ENCODE measurements around the gene NDUFV1. TPM values are rescaled to one million over a fixed set of nuclear protein-coding genes. Genes with fewer than 3 reads are reported as not detected.

NDUFV1 gene
- total and polyA plus RNA-seq, 9 of the 15 experiments (the other 6 are each of a cell fraction or from before 2014, with no cell fraction given), result 10.8 to 423 (median 209) TPM

DNA sequence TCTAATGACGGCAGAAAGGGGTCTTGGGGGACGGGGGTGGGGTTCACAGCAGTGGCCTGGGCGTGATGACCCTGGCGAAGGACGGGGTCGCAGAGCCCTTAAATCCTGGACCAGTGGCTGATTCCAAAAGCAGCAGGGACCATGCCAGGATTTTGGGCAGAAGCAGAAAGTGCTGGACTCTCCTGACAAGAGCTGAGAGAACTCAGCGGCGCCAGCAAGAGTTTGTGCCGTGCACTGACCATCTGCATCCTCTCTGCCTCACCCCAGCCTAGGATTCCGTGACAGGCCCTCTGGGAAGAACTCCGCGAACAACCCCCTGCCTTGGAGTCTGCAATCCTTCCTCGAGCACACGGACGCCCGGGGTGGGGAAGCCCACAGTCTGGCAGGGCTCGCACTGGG, 644 bp upstream of the NDUFV1 start (continued):
- TF ChIP-seq BRD9 (IDR thresholded peaks at IDR 0.05; ENCODE audit: low read depth, partially characterized antibody) (no peak), SP1 (CRISPR knock-in tag; IDR thresholded peaks at IDR 0.05) (no peak), LEF1 (IDR thresholded peaks at IDR 0.05) (no peak), ZNF395 (CRISPR knock-in tag; IDR thresholded peaks at IDR 0.05) (peak; percentile 84), TBP (optimal IDR thresholded peaks at IDR 0.05; ENCODE audit: low read depth, low read length) (no peak), ZEB2 (IDR thresholded peaks at IDR 0.05) (no peak), PRDM10 (IDR thresholded peaks at IDR 0.05; ENCODE audit: partially characterized antibody) (peak; percentile 60), ASH1L (IDR thresholded peaks at IDR 0.05; ENCODE audit: borderline replicate concordance, low read depth, partially characterized antibody) (no peak), NCOA1 (IDR thresholded peaks at IDR 0.05; ENCODE audit: low read depth) (no peak), POLR3A (IDR thresholded peaks at IDR 0.05; ENCODE audit: borderline replicate concordance, extremely low read depth, insufficient read depth, insufficient read length) (no peak), DPF2 (IDR thresholded peaks at IDR 0.05) (no peak), ILK (tag; IDR thresholded peaks at IDR 0.05; ENCODE audit: borderline replicate concordance, low read depth) (no peak), ZKSCAN8 (CRISPR knock-in tag; IDR thresholded peaks at IDR 0.05) (peak; percentile 9; the same call in 1 of the 2 replicates), ZBTB1 (CRISPR knock-in tag; IDR thresholded peaks at IDR 0.05; ENCODE audit: borderline replicate concordance, low read depth) (no peak), BHLHE40 (IDR thresholded peaks at IDR 0.05; ENCODE audit: low read length) (0 out of 2 replicates have a peak, but pooled peaks have one; percentile 5), CBFB (CRISPR knock-in tag; IDR thresholded peaks at IDR 0.05) (no peak), CCAR2 (IDR thresholded peaks at IDR 0.05; ENCODE audit: low read depth, low read length) (no peak), ZBTB11 (CRISPR knock-in tag; IDR thresholded peaks at IDR 0.05) (no peak; a peak in 1 of 6 replicates), ZNF121 (CRISPR knock-in tag; conservative IDR thresholded peaks at IDR 0.05) (no peak), SMAD3 (CRISPR knock-in tag; conservative IDR thresholded peaks at IDR 0.05) (no peak)
- TF ChIP-seq, protein P1, sequence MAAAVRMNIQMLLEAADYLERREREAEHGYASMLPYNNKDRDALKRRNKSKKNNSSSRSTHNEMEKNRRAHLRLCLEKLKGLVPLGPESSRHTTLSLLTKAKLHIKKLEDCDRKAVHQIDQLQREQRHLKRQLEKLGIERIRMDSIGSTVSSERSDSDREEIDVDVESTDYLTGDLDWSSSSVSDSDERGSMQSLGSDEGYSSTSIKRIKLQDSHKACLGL (CRISPR knock-in tag; IDR thresholded peaks at IDR 0.05; ENCODE audit: borderline replicate concordance, poor library complexity, severe bottlenecking), result no peak
